Muscle of back (tissue), 11 donors: ENCODE data around the gene COLEC12. TPM values are rescaled to one million over a fixed set of nuclear protein-coding genes. Genes with fewer than 3 reads are reported as not detected.
A peak's percentile ranks its signal among the peaks of the same experiment; 100 is the strongest.

Source experiments
- DNase-seq, 3 donors: peaks; one replicate each; pipeline versions ENCODE4 v3.0.0 to v3.0.0-alpha.2; 2013
- polyA plus RNA-seq, 10 donors: library from polyadenylated mRNA; unstranded; fragments of 120-200 nt; gene quantifications; one replicate each; pipeline ENCODE4 v1.2.1, GENCODE V29; 2013; ENCODE audit not compliant: insufficient read length in 10 of 10

The COLEC12 gene
- polyA plus RNA-seq, 10 donors, result 42.8 to 82.8 (median 56.7) TPM

GRCh38 chr18:477565-477964 lies 22.9 kb downstream of the COLEC12 start:
- no peak for DNase-seq

GRCh38 chr18:476251-476664 lies 24.2 kb downstream of the COLEC12 start:
- no peak for DNase-seq

- peak in 2 of 3 donors; percentile 77 to 95 for DNase-seq
These were observed 25.1 kb downstream of the COLEC12 start for GRCh38 chr18:475202-476031.

GRCh38 chr18:474416-474815 lies 26.1 kb downstream of the COLEC12 start:
- DNase-seq, result no peak

- DNase-seq, result no peak
These were observed 26.7 kb downstream of the COLEC12 start for GRCh38 chr18:473802-474201.

GRCh38 chr18:471716-472115 lies 28.8 kb downstream of the COLEC12 start:
- DNase-seq, result no peak

GRCh38 chr18:470661-471501 lies 29.6 kb downstream of the COLEC12 start:
- peak in 1 of 3 donors; percentile 47 for DNase-seq

- DNase-seq, result peak in 2 of 3 donors; percentile 34 to 64
These were observed 31.3 kb downstream of the COLEC12 start for GRCh38 chr18:468955-469790.

GRCh38 chr18:463827-464541 lies 36.5 kb downstream of the COLEC12 start:
- peak in 1 of 3 donors; percentile 43 for DNase-seq

- no peak for DNase-seq
These were observed 37.1 kb downstream of the COLEC12 start for GRCh38 chr18:463403-463802.

- DNase-seq, result no peak
These were observed 38.7 kb downstream of the COLEC12 start for GRCh38 chr18:461762-462161.

- DNase-seq, result no peak
These were observed 39.7 kb downstream of the COLEC12 start for GRCh38 chr18:460791-461190.

GRCh38 chr18:459814-460593 lies 40.5 kb downstream of the COLEC12 start:
- peak in 1 of 3 donors; percentile 71 for DNase-seq

GRCh38 chr18:457521-458412 lies 42.7 kb downstream of the COLEC12 start:
- peak; percentile 58 to 89 (median 68) for DNase-seq

GRCh38 chr18:457140-457519 lies 43.4 kb downstream of the COLEC12 start:
- DNase-seq, result peak; percentile 88 to 96 (median 91)

- peak; percentile 74 to 96 (median 88) for DNase-seq
These were observed 44.0 kb downstream of the COLEC12 start for GRCh38 chr18:456361-457139.

GRCh38 chr18:453400-453799 lies 47.1 kb downstream of the COLEC12 start:
- DNase-seq, result no peak

- no peak for DNase-seq
These were observed 47.7 kb downstream of the COLEC12 start for GRCh38 chr18:452816-453215.
